Suprapubic skin (tissue), 4 donors: Measurements from ENCODE around the gene EVPLL.
"Not testable (repeated sequence)": the region's sequence is repeated elsewhere in the genome, so short reads cannot be mapped to it uniquely, and the experiment has no call there.

ENCODE experiments used
- CTCF ChIP-seq, 2 donors: fragments of 200-600 bp in 1 of 2; fragments of 450-650 bp in 1 of 2; sonication (generic) in 1 of 2; IDR thresholded peaks; one replicate each; pipeline ENCODE4 v1.5.1; 2016 to 2019; ENCODE audit warnings: antibody characterized with exemption in 2 of 2, mild to moderate bottlenecking in 1 of 2, moderate library complexity in 1 of 2
- EP300 ChIP-seq: sonication (generic); formaldehyde crosslinking; IDR thresholded peaks from one replicate; pipeline ENCODE4 v1.6.1; 2017; ENCODE audit warnings: antibody characterized with exemption
- POLR2A ChIP-seq, 2 donors: fragments of 450-650 bp; IDR thresholded peaks; one replicate each; pipeline ENCODE4 v1.6.1; 2017; ENCODE audit warnings: antibody characterized with exemption in 2 of 2, mild to moderate bottlenecking in 2 of 2, moderate library complexity in 2 of 2
- POLR2AphosphoS5 ChIP-seq, 3 donors: sonication (generic); formaldehyde crosslinking; IDR thresholded peaks; one replicate each; pipeline ENCODE4 v1.6.1; 2017; ENCODE audit warnings: antibody characterized with exemption in 3 of 3

GRCh38 chr17:18432206-18432605 is 54.6 kb downstream of the EVPLL start:
- not testable (repeated sequence) for TF ChIP-seq POLR2AphosphoS5 (IDR thresholded peaks at IDR 0.05); POLR2A (IDR thresholded peaks at IDR 0.05); CTCF (IDR thresholded peaks at IDR 0.05); EP300
